ENCODE data around the gene ZNF865. TPM values are rescaled to one million over a fixed set of nuclear protein-coding genes. Genes with fewer than 3 reads are reported as not detected.

ZNF865 gene
- polyA plus RNA-seq, 1 donor from 2014 or later: 1.7 TPM

DNA sequence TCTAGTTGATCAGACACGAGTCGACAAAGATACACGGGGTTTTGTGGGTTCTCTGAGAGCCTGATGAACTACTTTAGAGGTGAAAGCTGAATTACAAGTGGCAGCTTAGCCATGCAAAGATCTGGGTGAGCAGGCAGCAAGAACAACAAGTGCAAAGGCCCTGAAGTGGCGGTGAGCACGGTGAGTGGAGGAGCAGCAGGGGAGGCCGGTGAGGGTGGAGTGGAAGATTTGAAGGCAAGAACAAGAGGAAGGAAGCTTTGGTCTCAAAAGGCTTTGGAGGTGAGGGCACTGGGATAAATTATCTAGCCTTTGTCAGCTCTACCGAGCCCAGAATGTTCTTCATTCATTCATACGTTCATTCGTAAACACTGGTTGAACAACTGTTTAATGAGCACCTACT lies 1.4 kb downstream of the ZNF865 start:
- H3K9me2 ChIP-seq (ENCODE audit: insufficient read depth, low read length): no peaks in the 10 kb centered on the region
- H3K9me3 ChIP-seq (ENCODE audit: low read length): no peaks in the 10 kb centered on the region
- peak overlapping the region; percentile 97 for H3K9ac ChIP-seq (ENCODE audit: low read length)
- H3K4me2 ChIP-seq (ENCODE audit: low read length): peak overlapping the region; percentile 81
- TF ChIP-seq, protein P1, sequence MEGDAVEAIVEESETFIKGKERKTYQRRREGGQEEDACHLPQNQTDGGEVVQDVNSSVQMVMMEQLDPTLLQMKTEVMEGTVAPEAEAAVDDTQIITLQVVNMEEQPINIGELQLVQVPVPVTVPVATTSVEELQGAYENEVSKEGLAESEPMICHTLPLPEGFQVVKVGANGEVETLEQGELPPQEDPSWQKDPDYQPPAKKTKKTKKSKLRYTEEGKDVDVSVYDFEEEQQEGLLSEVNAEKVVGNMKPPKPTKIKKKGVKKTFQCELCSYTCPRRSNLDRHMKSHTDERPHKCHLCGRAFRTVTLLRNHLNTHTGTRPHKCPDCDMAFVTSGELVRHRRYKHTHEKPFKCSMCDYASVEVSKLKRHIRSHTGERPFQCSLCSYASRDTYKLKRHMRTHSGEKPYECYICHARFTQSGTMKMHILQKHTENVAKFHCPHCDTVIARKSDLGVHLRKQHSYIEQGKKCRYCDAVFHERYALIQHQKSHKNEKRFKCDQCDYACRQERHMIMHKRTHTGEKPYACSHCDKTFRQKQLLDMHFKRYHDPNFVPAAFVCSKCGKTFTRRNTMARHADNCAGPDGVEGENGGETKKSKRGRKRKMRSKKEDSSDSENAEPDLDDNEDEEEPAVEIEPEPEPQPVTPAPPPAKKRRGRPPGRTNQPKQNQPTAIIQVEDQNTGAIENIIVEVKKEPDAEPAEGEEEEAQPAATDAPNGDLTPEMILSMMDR (IDR thresholded peaks at IDR 0.05; ENCODE audit: poor library complexity, severe bottlenecking): no peak
- TF ChIP-seq SMC3 (conservative IDR thresholded peaks at IDR 0.05; ENCODE audit: poor library complexity): no peak
- TF ChIP-seq EZH2 (IDR thresholded peaks at IDR 0.05; ENCODE audit: borderline replicate concordance, insufficient read depth, low read length, poor library complexity, severe bottlenecking): no peak
- no peaks in the 10 kb centered on the region for H4K20me1 ChIP-seq (ENCODE audit: insufficient read depth)
- no peaks in the 10 kb centered on the region for H3F3A ChIP-seq (ENCODE audit: insufficient read depth, low read length, poor library complexity, severe bottlenecking)
- H3K36me3 ChIP-seq (ENCODE audit: insufficient read depth, low read length): peaks cover 8% of the 10 kb centered on the region
- no peaks in the 10 kb centered on the region for H3K27me3 ChIP-seq (ENCODE audit: insufficient read depth, low read depth, low read length)
- peak overlapping the region; percentile 97 for H3K4me3 ChIP-seq (ENCODE audit: low read length)
- peak overlapping the region; percentile 97 for H3K27ac ChIP-seq (ENCODE audit: low read length)
- H3K79me2 ChIP-seq (replicated peaks; ENCODE audit: insufficient read depth, low read length): peaks cover 25% of the 10 kb centered on the region
- H2AFZ ChIP-seq (ENCODE audit: low read depth, low read length): no peak overlapping the region

DNA sequence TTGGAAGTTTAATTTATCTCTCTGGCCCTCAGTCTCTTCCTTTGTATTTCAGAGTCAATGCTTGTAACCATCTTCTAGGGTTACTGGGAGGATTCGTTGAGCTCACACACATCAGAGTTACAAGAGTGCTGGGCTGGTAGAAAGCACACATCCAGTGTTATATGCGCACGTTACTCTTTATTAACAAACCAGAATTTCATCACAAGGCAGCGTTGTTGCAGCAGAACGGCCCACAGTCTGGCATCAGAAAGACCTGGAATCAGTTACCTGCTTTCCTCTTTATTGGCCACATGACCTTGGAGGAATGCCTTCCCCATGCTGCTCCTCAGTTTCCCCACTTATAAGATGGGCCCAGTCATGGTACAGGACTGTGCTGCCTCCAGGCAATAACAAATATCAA lies 3.9 kb downstream of the ZNF865 start:
- Histone ChIP-seq H3K4me2 (ENCODE audit: low read length) (no peak overlapping the region), H3K79me2 (replicated peaks; ENCODE audit: insufficient read depth, low read length) (peaks cover 25% of the 10 kb centered on the region), H3K9me3 (ENCODE audit: low read length) (no peaks in the 10 kb centered on the region), H3K4me3 (ENCODE audit: low read length) (no peak overlapping the region), H3K27me3 (ENCODE audit: insufficient read depth, low read depth, low read length) (no peaks in the 10 kb centered on the region), H3K9ac (ENCODE audit: low read length) (no peak overlapping the region), H4K20me1 (ENCODE audit: insufficient read depth) (no peaks in the 10 kb centered on the region), H2AFZ (ENCODE audit: low read depth, low read length) (no peak overlapping the region), H3K27ac (ENCODE audit: low read length) (no peak overlapping the region), H3F3A (ENCODE audit: insufficient read depth, low read length, poor library complexity, severe bottlenecking) (no peaks in the 10 kb centered on the region), H3K36me3 (ENCODE audit: insufficient read depth, low read length) (peaks cover 8% of the 10 kb centered on the region), H3K9me2 (ENCODE audit: insufficient read depth, low read length) (no peaks in the 10 kb centered on the region)
- TF ChIP-seq, protein P2, sequence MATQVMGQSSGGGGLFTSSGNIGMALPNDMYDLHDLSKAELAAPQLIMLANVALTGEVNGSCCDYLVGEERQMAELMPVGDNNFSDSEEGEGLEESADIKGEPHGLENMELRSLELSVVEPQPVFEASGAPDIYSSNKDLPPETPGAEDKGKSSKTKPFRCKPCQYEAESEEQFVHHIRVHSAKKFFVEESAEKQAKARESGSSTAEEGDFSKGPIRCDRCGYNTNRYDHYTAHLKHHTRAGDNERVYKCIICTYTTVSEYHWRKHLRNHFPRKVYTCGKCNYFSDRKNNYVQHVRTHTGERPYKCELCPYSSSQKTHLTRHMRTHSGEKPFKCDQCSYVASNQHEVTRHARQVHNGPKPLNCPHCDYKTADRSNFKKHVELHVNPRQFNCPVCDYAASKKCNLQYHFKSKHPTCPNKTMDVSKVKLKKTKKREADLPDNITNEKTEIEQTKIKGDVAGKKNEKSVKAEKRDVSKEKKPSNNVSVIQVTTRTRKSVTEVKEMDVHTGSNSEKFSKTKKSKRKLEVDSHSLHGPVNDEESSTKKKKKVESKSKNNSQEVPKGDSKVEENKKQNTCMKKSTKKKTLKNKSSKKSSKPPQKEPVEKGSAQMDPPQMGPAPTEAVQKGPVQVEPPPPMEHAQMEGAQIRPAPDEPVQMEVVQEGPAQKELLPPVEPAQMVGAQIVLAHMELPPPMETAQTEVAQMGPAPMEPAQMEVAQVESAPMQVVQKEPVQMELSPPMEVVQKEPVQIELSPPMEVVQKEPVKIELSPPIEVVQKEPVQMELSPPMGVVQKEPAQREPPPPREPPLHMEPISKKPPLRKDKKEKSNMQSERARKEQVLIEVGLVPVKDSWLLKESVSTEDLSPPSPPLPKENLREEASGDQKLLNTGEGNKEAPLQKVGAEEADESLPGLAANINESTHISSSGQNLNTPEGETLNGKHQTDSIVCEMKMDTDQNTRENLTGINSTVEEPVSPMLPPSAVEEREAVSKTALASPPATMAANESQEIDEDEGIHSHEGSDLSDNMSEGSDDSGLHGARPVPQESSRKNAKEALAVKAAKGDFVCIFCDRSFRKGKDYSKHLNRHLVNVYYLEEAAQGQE (IDR thresholded peaks at IDR 0.05; ENCODE audit: borderline replicate concordance): no peak
- TF ChIP-seq, protein P1 (IDR thresholded peaks at IDR 0.05; ENCODE audit: poor library complexity, severe bottlenecking): no peak
- TF ChIP-seq TAF1 (IDR thresholded peaks at IDR 0.05; ENCODE audit: low read depth): no peak
- no peak for TF ChIP-seq EP300 (conservative IDR thresholded peaks at IDR 0.05; ENCODE audit: poor library complexity, severe bottlenecking)
